K562 (cell line): Measurements from ENCODE around the gene CLCN6. TPM values are rescaled to one million over a fixed set of nuclear protein-coding genes. Genes with fewer than 3 reads are reported as not detected.

Source experiments
- BRCA1 ChIP-seq, 2 experiments: fragments of 450-650 bp in 1 of 2; sonication (generic) in 1 of 2; formaldehyde crosslinking in 1 of 2; IDR thresholded peaks; 2 replicates each; pipeline versions ENCODE4 v1.5.0 to v1.6.1; 2017 to 2020; ENCODE audit warnings: mild to moderate bottlenecking in 1 of 2, missing genetic modification reagents in 1 of 2
- ETS2 ChIP-seq: IDR thresholded peaks from 2 replicates; pipeline ENCODE4 v1.6.1; 2016; ENCODE audit warnings: borderline replicate concordance, missing genetic modification characterization, mild to moderate bottlenecking, moderate library complexity, missing compliant biosample characterization; ENCODE audit not compliant: poor library complexity, severe bottlenecking
- GATAD2B ChIP-seq: fragments of 450-650 bp; IDR thresholded peaks from 2 replicates; pipeline ENCODE4 v1.6.1; 2017; ENCODE audit warnings: mild to moderate bottlenecking, borderline replicate concordance
- HDAC3 ChIP-seq: fragments of 450-650 bp; IDR thresholded peaks from 2 replicates; pipeline ENCODE4 v1.6.1; 2018; ENCODE audit warnings: borderline replicate concordance, mild to moderate bottlenecking, moderate library complexity; ENCODE audit not compliant: partially characterized antibody
- MCM2 ChIP-seq: fragments of 450-650 bp; IDR thresholded peaks from 2 replicates; pipeline ENCODE4 v1.6.1; 2017; ENCODE audit warnings: low read depth, mild to moderate bottlenecking
- MLX ChIP-seq, 2 experiments: fragments of 450-650 bp in 1 of 2; sonication (generic) in 1 of 2; formaldehyde crosslinking; conservative IDR thresholded peaks; 2 replicates each; pipeline versions ENCODE4 v1.4.0 to v1.8.1; 2020 to 2022; ENCODE audit warnings: mild to moderate bottlenecking in 1 of 2, missing genetic modification reagents in 1 of 2
- PPARD ChIP-seq: fragments of 250-450 bp; sonication (Bioruptor Pico); IDR thresholded peaks from 2 replicates; pipeline ENCODE4 v1.8.0; 2022; ENCODE audit warnings: inconsistent platforms, mild to moderate bottlenecking, moderate library complexity
- SETDB1 ChIP-seq: IDR thresholded peaks from one replicate; pipeline ENCODE4 v1.6.1; 2012; ENCODE audit warnings: low read length, control low read depth, inconsistent platforms
- SUPT5H ChIP-seq: fragments of 450-650 bp; IDR thresholded peaks from 2 replicates; pipeline ENCODE4 v1.6.1; 2016
- TARDBP ChIP-seq: fragments of 450-650 bp; IDR thresholded peaks from 2 replicates; pipeline ENCODE4 v1.6.1; 2016
- TBP ChIP-seq: optimal IDR thresholded peaks from 2 replicates; pipeline ENCODE3; 2011; ENCODE audit warnings: low read depth, low read length, improper control_type of control experiment
- THAP7 ChIP-seq: fragments of 250-450 bp; sonication (Bioruptor Pico); IDR thresholded peaks from 2 replicates; pipeline ENCODE4 v1.5.0; 2021
- YY1 ChIP-seq, 3 experiments: IDR thresholded peaks; 2 replicates each; pipeline ENCODE4 v1.6.1; 2011; ENCODE audit warnings: low read length in 2 of 3, mild to moderate bottlenecking in 2 of 3, moderate library complexity in 2 of 3, borderline replicate concordance in 1 of 3, control low read depth in 1 of 3, low read depth in 1 of 3; ENCODE audit not compliant: insufficient read depth in 3 of 3, insufficient replicate concordance in 2 of 3, control insufficient read depth in 1 of 3, insufficient read length in 1 of 3; ENCODE audit errors: extremely low read depth in 1 of 3
- ZBTB8A ChIP-seq: fragments of 450-650 bp; IDR thresholded peaks from 2 replicates; pipeline ENCODE4 v1.6.1; 2018; ENCODE audit warnings: mild to moderate bottlenecking, moderate library complexity; ENCODE audit not compliant: partially characterized antibody
- ZFP1 ChIP-seq: fragments of 450-650 bp; formaldehyde crosslinking; IDR thresholded peaks from 2 replicates; pipeline ENCODE4 v1.4.0; 2020; ENCODE audit warnings: mild to moderate bottlenecking, mixed read lengths
- ZNF165 ChIP-seq: fragments of 250-450 bp; sonication (Bioruptor Pico); IDR thresholded peaks from 2 replicates; pipeline ENCODE4 v1.4.0; 2020; ENCODE audit warnings: borderline replicate concordance
- ZNF3 ChIP-seq: fragments of 250-450 bp; sonication (Bioruptor Pico); IDR thresholded peaks from 2 replicates; pipeline ENCODE4 v1.5.0; 2021; ENCODE audit warnings: mild to moderate bottlenecking, moderate library complexity
- ZNF431 ChIP-seq: sonication (generic); formaldehyde crosslinking; IDR thresholded peaks from 2 replicates; pipeline ENCODE4 v1.8.0; 2022; ENCODE audit warnings: mild to moderate bottlenecking, missing genetic modification reagents
- ZNF445 ChIP-seq: fragments of 250-450 bp; sonication (Bioruptor Pico); IDR thresholded peaks from 2 replicates; pipeline ENCODE4 v1.4.0; 2020; ENCODE audit warnings: low read depth, mild to moderate bottlenecking, moderate library complexity
- ZNF79 ChIP-seq: fragments of 250-450 bp; sonication (Bioruptor Pico); IDR thresholded peaks from 2 replicates; pipeline ENCODE4 v1.4.0; 2020; ENCODE audit warnings: low read depth, mild to moderate bottlenecking, moderate library complexity
- ZSCAN29 ChIP-seq: fragments of 450-650 bp; IDR thresholded peaks from 2 replicates; pipeline ENCODE4 v1.6.1; 2017
- polyA plus RNA-seq, 8 experiments: library from polyadenylated mRNA; depleted of rRNA in 4 of 8; stranded (reverse) in 5 of 8; unstranded in 3 of 8; fragments of >200 nt; fragmentation: Nextera tagmentation in 2 of 8; fragmentation: Illumina TruSeq in 1 of 8; extraction: Ambion mirVana in 2 of 8; extraction: Trizol in 1 of 8; gene quantifications; 2 replicates each; pipeline versions ENCODE4 v1.2.1 to v1.2.3, GENCODE V29; 2011 to 2014; ENCODE audit warnings: inconsistent platforms in 1 of 8, missing spikeins in 1 of 8
- total RNA-seq, 7 experiments: library from RNA; depleted of rRNA in 6 of 7; stranded (reverse); fragments of >200 nt in 6 of 7; fragmentation: Illumina TruSeq in 2 of 7; extraction: Trizol in 2 of 7; gene quantifications; 2 replicates each; pipeline versions ENCODE4 v1.2.1 to v1.2.3, GENCODE V29; 2011 to 2021; ENCODE audit warnings: low replicate concordance in 1 of 7
- TF ChIP-seq, protein P1 (sequence below): sonication (generic); formaldehyde crosslinking; IDR thresholded peaks from 2 replicates; pipeline ENCODE4 v1.8.0; 2022; ENCODE audit warnings: mild to moderate bottlenecking, missing genetic modification reagents
- TF ChIP-seq, protein P2 (sequence below): fragments of 450-650 bp; IDR thresholded peaks from 2 replicates; pipeline ENCODE4 v1.6.1; 2016; ENCODE audit warnings: mild to moderate bottlenecking

Gene CLCN6
- total and polyA plus RNA-seq, 9 of the 15 experiments (the other 6 are each of a cell fraction or from before 2014, with no cell fraction given) = 2.0 to 21.8 (median 13.6) TPM

GRCh38 chr1:11880911-11881748 is 75.1 kb downstream of the CLCN6 start (continued):
- TF ChIP-seq ZSCAN29 (no peak), BRCA1 (IDR thresholded peaks at IDR 0.05) (no peak), BRCA1 (CRISPR knock-in tag; IDR thresholded peaks at IDR 0.05) (no peak), PPARD (CRISPR knock-in tag) (no peak), ETS2 (no peak), ZBTB8A (no peak), ZNF3 (no peak), ZFP1 (CRISPR knock-in tag) (no peak), MLX (CRISPR knock-in tag; conservative IDR thresholded peaks at IDR 0.05) (no peak), ZNF445 (CRISPR knock-in tag) (no peak), ZNF165 (CRISPR knock-in tag) (no peak), MCM2 (no peak), ZNF79 (CRISPR knock-in tag) (0 out of 2 replicates have a peak, but pooled peaks have one; percentile 16), SUPT5H (no peak), HDAC3 (no peak), ZNF431 (no peak), GATAD2B (no peak), SETDB1 (no peak), YY1 (IDR thresholded peaks at IDR 0.05; ENCODE audit: borderline replicate concordance in 1 of 3, control insufficient read depth in 1 of 3, extremely low read depth in 1 of 3, insufficient read depth in 3 of 3, insufficient read length in 1 of 3, insufficient replicate concordance in 2 of 3, low read depth in 1 of 3, low read length in 2 of 3) (no peak), THAP7 (no peak), TARDBP (0 out of 2 replicates have a peak, but pooled peaks have one; percentile 69), TBP (peak; percentile 19)
- TF ChIP-seq, protein P1, sequence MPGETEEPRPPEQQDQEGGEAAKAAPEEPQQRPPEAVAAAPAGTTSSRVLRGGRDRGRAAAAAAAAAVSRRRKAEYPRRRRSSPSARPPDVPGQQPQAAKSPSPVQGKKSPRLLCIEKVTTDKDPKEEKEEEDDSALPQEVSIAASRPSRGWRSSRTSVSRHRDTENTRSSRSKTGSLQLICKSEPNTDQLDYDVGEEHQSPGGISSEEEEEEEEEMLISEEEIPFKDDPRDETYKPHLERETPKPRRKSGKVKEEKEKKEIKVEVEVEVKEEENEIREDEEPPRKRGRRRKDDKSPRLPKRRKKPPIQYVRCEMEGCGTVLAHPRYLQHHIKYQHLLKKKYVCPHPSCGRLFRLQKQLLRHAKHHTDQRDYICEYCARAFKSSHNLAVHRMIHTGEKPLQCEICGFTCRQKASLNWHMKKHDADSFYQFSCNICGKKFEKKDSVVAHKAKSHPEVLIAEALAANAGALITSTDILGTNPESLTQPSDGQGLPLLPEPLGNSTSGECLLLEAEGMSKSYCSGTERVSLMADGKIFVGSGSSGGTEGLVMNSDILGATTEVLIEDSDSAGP (CRISPR knock-in tag) = no peak
- TF ChIP-seq, protein P2, sequence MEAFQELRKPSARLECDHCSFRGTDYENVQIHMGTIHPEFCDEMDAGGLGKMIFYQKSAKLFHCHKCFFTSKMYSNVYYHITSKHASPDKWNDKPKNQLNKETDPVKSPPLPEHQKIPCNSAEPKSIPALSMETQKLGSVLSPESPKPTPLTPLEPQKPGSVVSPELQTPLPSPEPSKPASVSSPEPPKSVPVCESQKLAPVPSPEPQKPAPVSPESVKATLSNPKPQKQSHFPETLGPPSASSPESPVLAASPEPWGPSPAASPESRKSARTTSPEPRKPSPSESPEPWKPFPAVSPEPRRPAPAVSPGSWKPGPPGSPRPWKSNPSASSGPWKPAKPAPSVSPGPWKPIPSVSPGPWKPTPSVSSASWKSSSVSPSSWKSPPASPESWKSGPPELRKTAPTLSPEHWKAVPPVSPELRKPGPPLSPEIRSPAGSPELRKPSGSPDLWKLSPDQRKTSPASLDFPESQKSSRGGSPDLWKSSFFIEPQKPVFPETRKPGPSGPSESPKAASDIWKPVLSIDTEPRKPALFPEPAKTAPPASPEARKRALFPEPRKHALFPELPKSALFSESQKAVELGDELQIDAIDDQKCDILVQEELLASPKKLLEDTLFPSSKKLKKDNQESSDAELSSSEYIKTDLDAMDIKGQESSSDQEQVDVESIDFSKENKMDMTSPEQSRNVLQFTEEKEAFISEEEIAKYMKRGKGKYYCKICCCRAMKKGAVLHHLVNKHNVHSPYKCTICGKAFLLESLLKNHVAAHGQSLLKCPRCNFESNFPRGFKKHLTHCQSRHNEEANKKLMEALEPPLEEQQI = no peak
